NCI-H1417 (cell line): ENCODE measurements around the gene MEDAG.

ENCODE experiments used
- DNase-seq, 3 experiments: peaks; one replicate each; lab custom pipeline; 2025; lab: John Stamatoyannopoulos, UW

MEDAG gene

GRCh38 chr13:30872685-30873461 is 33.2 kb upstream of the MEDAG start:
- DNase-seq, result peak in 1 of 3 experiments; percentile 54

- DNase-seq, result no peak
These were observed 32.6 kb upstream of the MEDAG start for GRCh38 chr13:30873499-30873898.

- DNase-seq, result no peak
These were observed 32.0 kb upstream of the MEDAG start for GRCh38 chr13:30874111-30874510.

GRCh38 chr13:30874561-30874960 is 31.5 kb upstream of the MEDAG start:
- DNase-seq, result no peak

GRCh38 chr13:30877335-30877734 is 28.7 kb upstream of the MEDAG start:
- DNase-seq, result no peak

GRCh38 chr13:30880151-30880855 is 25.8 kb upstream of the MEDAG start:
- no peak for DNase-seq

- no peak for DNase-seq
These were observed 25.3 kb upstream of the MEDAG start for GRCh38 chr13:30880856-30881155.

- no peak for DNase-seq
These were observed 24.9 kb upstream of the MEDAG start for GRCh38 chr13:30881191-30881651.

GRCh38 chr13:30882026-30882850 is 23.8 kb upstream of the MEDAG start:
- peak in 1 of 3 experiments; percentile 9 for DNase-seq

GRCh38 chr13:30882996-30883766 is 22.9 kb upstream of the MEDAG start:
- DNase-seq, result no peak

- no peak for DNase-seq
These were observed 21.5 kb upstream of the MEDAG start for GRCh38 chr13:30884543-30884942.

- no peak for DNase-seq
These were observed 16.8 kb upstream of the MEDAG start for GRCh38 chr13:30889196-30889690.

GRCh38 chr13:30892966-30893365 is 13.1 kb upstream of the MEDAG start:
- no peak for DNase-seq

- DNase-seq, result no peak
These were observed 10.3 kb upstream of the MEDAG start for GRCh38 chr13:30895773-30896172.

GRCh38 chr13:30898070-30898469 is 8.0 kb upstream of the MEDAG start:
- DNase-seq, result no peak

- no peak for DNase-seq
These were observed 7.3 kb upstream of the MEDAG start for GRCh38 chr13:30898678-30899241.

- DNase-seq, result no peak
These were observed 5.6 kb upstream of the MEDAG start for GRCh38 chr13:30900436-30900835.

- no peak for DNase-seq
These were observed 4.9 kb upstream of the MEDAG start for GRCh38 chr13:30900952-30901749.

- DNase-seq, result no peak
These were observed 2.0 kb upstream of the MEDAG start for GRCh38 chr13:30904043-30904442.

GRCh38 chr13:30906411-30907051 is 460 bp downstream of the MEDAG start:
- DNase-seq, result no peak
